ENCODE results near the gene HTT. TPM values are rescaled to one million over a fixed set of nuclear protein-coding genes. Genes with fewer than 3 reads are reported as not detected.

Gene HTT
- total RNA-seq, 6 experiments from 2014 or later, result 38.1 to 52.0 (median 47.8) TPM

GRCh38 chr4:3031357-3032082 is 43.0 kb upstream of the HTT start:
- H3K4me1 Mint-ChIP-seq (ENCODE audit: low read depth), result no peaks in the 10 kb centered on the region
- no peaks in the 10 kb centered on the region for H3K9me3 Mint-ChIP-seq
- no peak overlapping the region for H3K27ac Mint-ChIP-seq
- H3K36me3 Mint-ChIP-seq (ENCODE audit: low read depth), result no peaks in the 10 kb centered on the region
- TF ChIP-seq CTCF (IDR thresholded peaks at IDR 0.05), result no peak
- H3K4me3 Mint-ChIP-seq, result no peak overlapping the region
- H3K27me3 Mint-ChIP-seq (ENCODE audit: insufficient read depth), result peaks cover 28% of the 10 kb centered on the region
- DNase-seq, result no peak

- Mint-ChIP-seq H3K27ac (no peak overlapping the region), H3K4me1 (ENCODE audit: low read depth) (peaks cover 17% of the 10 kb centered on the region), H3K4me3 (no peak overlapping the region), H3K27me3 (ENCODE audit: insufficient read depth) (peaks cover 30% of the 10 kb centered on the region), H3K36me3 (ENCODE audit: low read depth) (no peaks in the 10 kb centered on the region), H3K9me3 (no peaks in the 10 kb centered on the region)
- no peak for TF ChIP-seq CTCF (IDR thresholded peaks at IDR 0.05)
- no peak for DNase-seq
Measured at GRCh38 chr4:3034231-3034630, 40.2 kb upstream of the HTT start.

- peaks cover 26% of the 10 kb centered on the region for H3K27me3 Mint-ChIP-seq (ENCODE audit: insufficient read depth)
- H3K36me3 Mint-ChIP-seq (ENCODE audit: low read depth), result no peaks in the 10 kb centered on the region
- H3K9me3 Mint-ChIP-seq, result no peaks in the 10 kb centered on the region
- no peak for TF ChIP-seq CTCF (IDR thresholded peaks at IDR 0.05)
- H3K27ac Mint-ChIP-seq, result no peak overlapping the region
- H3K4me1 Mint-ChIP-seq (ENCODE audit: low read depth), result peaks cover 17% of the 10 kb centered on the region
- no peak overlapping the region for H3K4me3 Mint-ChIP-seq
- DNase-seq, result no peak
Measured at GRCh38 chr4:3035249-3035648, 39.2 kb upstream of the HTT start.

- Mint-ChIP-seq H3K27ac (no peak overlapping the region), H3K9me3 (no peaks in the 10 kb centered on the region), H3K27me3 (ENCODE audit: insufficient read depth) (peaks cover 25% of the 10 kb centered on the region), H3K4me3 (no peak overlapping the region), H3K36me3 (ENCODE audit: low read depth) (no peaks in the 10 kb centered on the region), H3K4me1 (ENCODE audit: low read depth) (peaks cover 17% of the 10 kb centered on the region)
- DNase-seq, result no peak
- TF ChIP-seq CTCF (IDR thresholded peaks at IDR 0.05), result no peak
Measured at GRCh38 chr4:3035674-3036073, 38.8 kb upstream of the HTT start.

- H3K27me3 Mint-ChIP-seq (ENCODE audit: insufficient read depth), result peaks cover 25% of the 10 kb centered on the region
- no peak overlapping the region for H3K27ac Mint-ChIP-seq
- H3K9me3 Mint-ChIP-seq, result no peaks in the 10 kb centered on the region
Measured at GRCh38 chr4:3036131-3036952, 38.1 kb upstream of the HTT start.

More at GRCh38 chr4:3036131-3036952, 38.1 kb upstream of the HTT start:
- Mint-ChIP-seq H3K4me1 (ENCODE audit: low read depth) (peaks cover 18% of the 10 kb centered on the region), H3K4me3 (no peak overlapping the region), H3K36me3 (ENCODE audit: low read depth) (no peaks in the 10 kb centered on the region)
- no peak for DNase-seq
- no peak for TF ChIP-seq CTCF (IDR thresholded peaks at IDR 0.05)
